Ectodermal cell (in vitro differentiated cells): ENCODE data around the gene PARP12.

ENCODE experiments used
- H3K27ac ChIP-seq: 2 replicates; pipeline ENCODE4 v1.7.0; 2013; ENCODE audit warnings: mild to moderate bottlenecking, low read depth, low read length; ENCODE audit not compliant: insufficient read depth, poor library complexity, severe bottlenecking
- H3K27me3 ChIP-seq: 2 replicates; pipeline ENCODE4 v1.7.0; 2013; ENCODE audit warnings: mild to moderate bottlenecking, low read length; ENCODE audit not compliant: insufficient read depth, control insufficient read depth, poor library complexity, severe bottlenecking
- H3K36me3 ChIP-seq: one replicate; pipeline ENCODE4 v1.7.0; 2013; ENCODE audit warnings: low read length; ENCODE audit not compliant: control insufficient read depth, insufficient read depth
- H3K4me1 ChIP-seq: one replicate; pipeline ENCODE4 v1.7.0; 2013; ENCODE audit warnings: low read length; ENCODE audit not compliant: control insufficient read depth, insufficient read depth
- H3K4me3 ChIP-seq: 2 replicates; pipeline ENCODE4 v1.7.0; 2013; ENCODE audit warnings: low read depth, low read length, control low read depth; ENCODE audit not compliant: insufficient read depth
- H3K9me3 ChIP-seq: 2 replicates; pipeline ENCODE4 v1.7.0; 2013; ENCODE audit warnings: mild to moderate bottlenecking, low read length, moderate library complexity; ENCODE audit not compliant: control insufficient read depth
- WGBS, 2 experiments: methylation state at CpG; one replicate each; pipeline ENCODE4 v1.1.7; 2013; ENCODE audit warnings: missing lambda C conversion rate in 2 of 2; 5-methylcytosine and 5-hydroxymethylcytosine counted together

Gene PARP12

GRCh38 chr7:139974179-139974811, 88.5 kb downstream of the PARP12 start:
- Histone ChIP-seq H3K36me3 (no peaks in the 10 kb centered on the region), H3K27me3 (no peaks in the 10 kb centered on the region), H3K9me3 (no peaks in the 10 kb centered on the region), H3K4me1 (peaks cover 50% of the 10 kb centered on the region), H3K27ac (no peak overlapping the region), H3K4me3 (no peak overlapping the region)
- 92% methylated on average over 13 of the region's 13 CpGs for WGBS, 2 experiments
